C1 segment of cervical spinal cord (tissue), 14 donors: ENCODE measurements around the gene ZSCAN16.
A peak's percentile ranks its signal among the peaks of the same experiment; 100 is the strongest.
"Not testable (repeated sequence)": the region's sequence is repeated elsewhere in the genome, so short reads cannot be mapped to it uniquely, and the experiment has no call there.

Experiments
- DNase-seq, 14 donors: peaks; one replicate each; lab custom pipeline; 2025; lab: John Stamatoyannopoulos, UW

Gene ZSCAN16

GRCh38 chr6:28124350-28124970 is at the start of gene ZSCAN16:
ZSCAN16 (plus strand) TSS chr6:28124609; CDS start chr6:28125444, 835 bp downstream.
- DNase-seq = peak; percentile 16 to 87 (median 68)

GRCh38 chr6:28078050-28078449 is 46.4 kb upstream of the ZSCAN16 start:
- no peak for DNase-seq

- DNase-seq = no peak
Observed at GRCh38 chr6:28078836-28079235, 45.6 kb upstream of the ZSCAN16 start.

GRCh38 chr6:28080381-28080630 is 44.1 kb upstream of the ZSCAN16 start, which contains the start of gene ZNF165:
ZNF165 (plus strand) TSS chr6:28080568; CDS start chr6:28085481, 4,913 bp downstream.
- DNase-seq = not testable (repeated sequence)

GRCh38 chr6:28080631-28081485 is 43.6 kb upstream of the ZSCAN16 start:
- peak; percentile 69 to 98 (median 94) for DNase-seq

GRCh38 chr6:28081486-28081751 is 43.0 kb upstream of the ZSCAN16 start:
- peak in 3 of 14 donors; percentile 18 to 38 (median 35) for DNase-seq

GRCh38 chr6:28082939-28083338 is 41.5 kb upstream of the ZSCAN16 start:
- no peak for DNase-seq

- no peak for DNase-seq
Observed at GRCh38 chr6:28089054-28089453, 35.4 kb upstream of the ZSCAN16 start.

- DNase-seq = peak in 5 of 14 donors; percentile 2 to 42 (median 11)
Observed at GRCh38 chr6:28090917-28091586, 33.4 kb upstream of the ZSCAN16 start.

GRCh38 chr6:28102222-28102621 is 22.2 kb upstream of the ZSCAN16 start:
- not testable (repeated sequence) for DNase-seq

GRCh38 chr6:28102699-28103098 is 21.7 kb upstream of the ZSCAN16 start:
- DNase-seq = not testable (repeated sequence)

GRCh38 chr6:28104392-28105244 is 19.8 kb upstream of the ZSCAN16 start:
- peak; percentile 10 to 85 (median 77) for DNase-seq

GRCh38 chr6:28105245-28105639 is 19.2 kb upstream of the ZSCAN16 start:
- peak in 2 of 14 donors; percentile 8 to 46 for DNase-seq

- peak in 9 of 14 donors; percentile 2 to 42 (median 21) for DNase-seq
Observed at GRCh38 chr6:28107506-28107905, 16.9 kb upstream of the ZSCAN16 start.

GRCh38 chr6:28111964-28112363 is 12.4 kb upstream of the ZSCAN16 start:
- no peak for DNase-seq

GRCh38 chr6:28115799-28116198 is 8.6 kb upstream of the ZSCAN16 start:
- no peak for DNase-seq

GRCh38 chr6:28117386-28118050 is 6.9 kb upstream of the ZSCAN16 start:
- no peak for DNase-seq

GRCh38 chr6:28118217-28118616 is 6.2 kb upstream of the ZSCAN16 start:
- no peak for DNase-seq

- DNase-seq = no peak
Observed at GRCh38 chr6:28121876-28122275, 2.5 kb upstream of the ZSCAN16 start.

GRCh38 chr6:28122283-28122682 is 2.1 kb upstream of the ZSCAN16 start:
- DNase-seq = not testable (repeated sequence)

- no peak for DNase-seq
Observed at GRCh38 chr6:28124971-28125353, 553 bp downstream of the ZSCAN16 start.
